ENCODE measurements around the gene RPL11.
"Not testable (repeated sequence)": the region's sequence is repeated elsewhere in the genome, so short reads cannot be mapped to it uniquely, and the experiment has no call there.

Gene RPL11

GRCh38 chr1:23687680-23688079, 3.9 kb upstream of the RPL11 start:
- H3K4me1 ChIP-seq (ENCODE audit: control insufficient read depth, insufficient read depth, low read length); H3K27ac ChIP-seq (ENCODE audit: low read depth, low read length); H3K27me3 ChIP-seq (ENCODE audit: control insufficient read depth, insufficient read depth, low read length); H3K9ac ChIP-seq (ENCODE audit: low read depth, low read length); H3K9me3 ChIP-seq (ENCODE audit: control insufficient read depth, insufficient read depth, low read length); H3K4me3 ChIP-seq (ENCODE audit: low read depth, low read length); H3K36me3 ChIP-seq (ENCODE audit: control insufficient read depth, insufficient read depth, low read length): not testable (repeated sequence)

- H3K9me3 ChIP-seq (ENCODE audit: control insufficient read depth, insufficient read depth, low read length); H3K27me3 ChIP-seq (ENCODE audit: control insufficient read depth, insufficient read depth, low read length); H3K4me1 ChIP-seq (ENCODE audit: control insufficient read depth, insufficient read depth, low read length); H3K9ac ChIP-seq (ENCODE audit: low read depth, low read length); H3K4me3 ChIP-seq (ENCODE audit: low read depth, low read length); H3K36me3 ChIP-seq (ENCODE audit: control insufficient read depth, insufficient read depth, low read length); H3K27ac ChIP-seq (ENCODE audit: low read depth, low read length): not testable (repeated sequence)
These were observed 3.3 kb upstream of the RPL11 start for GRCh38 chr1:23688281-23688680.

- Histone ChIP-seq H3K36me3 (ENCODE audit: control insufficient read depth, insufficient read depth, low read length) (peaks cover 50% of the 10 kb centered on the region), H3K27me3 (ENCODE audit: control insufficient read depth, insufficient read depth, low read length) (no peaks in the 10 kb centered on the region), H3K4me1 (ENCODE audit: control insufficient read depth, insufficient read depth, low read length) (peaks cover 4% of the 10 kb centered on the region), H3K4me3 (ENCODE audit: low read depth, low read length) (peak overlapping the region; percentile 93), H3K9me3 (ENCODE audit: control insufficient read depth, insufficient read depth, low read length) (no peaks in the 10 kb centered on the region), H3K27ac (ENCODE audit: low read depth, low read length) (peak overlapping the region; percentile 90), H3K9ac (ENCODE audit: low read depth, low read length) (peak overlapping the region; percentile 96)
These were observed 784 bp downstream of the RPL11 start for GRCh38 chr1:23692308-23692871.

GRCh38 chr1:23693599-23693998, 2.0 kb downstream of the RPL11 start:
- Histone ChIP-seq H3K4me3 (ENCODE audit: low read depth, low read length) (peak overlapping the region; percentile 93), H3K4me1 (ENCODE audit: control insufficient read depth, insufficient read depth, low read length) (peaks cover 4% of the 10 kb centered on the region), H3K27me3 (ENCODE audit: control insufficient read depth, insufficient read depth, low read length) (no peaks in the 10 kb centered on the region), H3K27ac (ENCODE audit: low read depth, low read length) (peak overlapping the region; percentile 90), H3K36me3 (ENCODE audit: control insufficient read depth, insufficient read depth, low read length) (peaks cover 62% of the 10 kb centered on the region), H3K9me3 (ENCODE audit: control insufficient read depth, insufficient read depth, low read length) (no peaks in the 10 kb centered on the region), H3K9ac (ENCODE audit: low read depth, low read length) (0 out of 2 replicates have a peak overlapping the region, but pooled peaks have one; percentile 96)

- no peak overlapping the region for H3K27ac ChIP-seq (ENCODE audit: low read depth, low read length)
- H3K27me3 ChIP-seq (ENCODE audit: control insufficient read depth, insufficient read depth, low read length) = no peaks in the 10 kb centered on the region
- H3K4me3 ChIP-seq (ENCODE audit: low read depth, low read length) = no peak overlapping the region; the same call in 1 of the 2 replicates
- no peaks in the 10 kb centered on the region for H3K9me3 ChIP-seq (ENCODE audit: control insufficient read depth, insufficient read depth, low read length)
- peaks cover 4% of the 10 kb centered on the region for H3K4me1 ChIP-seq (ENCODE audit: control insufficient read depth, insufficient read depth, low read length)
- H3K9ac ChIP-seq (ENCODE audit: low read depth, low read length) = no peak overlapping the region
- H3K36me3 ChIP-seq (ENCODE audit: control insufficient read depth, insufficient read depth, low read length) = peaks cover 70% of the 10 kb centered on the region
These were observed 2.8 kb downstream of the RPL11 start for GRCh38 chr1:23694371-23694770.

- H3K9ac ChIP-seq (ENCODE audit: low read depth, low read length) = no peak overlapping the region
- peaks cover 83% of the 10 kb centered on the region for H3K36me3 ChIP-seq (ENCODE audit: control insufficient read depth, insufficient read depth, low read length)
- H3K27ac ChIP-seq (ENCODE audit: low read depth, low read length) = no peak overlapping the region
- no peaks in the 10 kb centered on the region for H3K9me3 ChIP-seq (ENCODE audit: control insufficient read depth, insufficient read depth, low read length)
- no peaks in the 10 kb centered on the region for H3K27me3 ChIP-seq (ENCODE audit: control insufficient read depth, insufficient read depth, low read length)
- H3K4me1 ChIP-seq (ENCODE audit: control insufficient read depth, insufficient read depth, low read length) = peaks cover 4% of the 10 kb centered on the region
- no peak overlapping the region; the same call in 1 of the 2 replicates for H3K4me3 ChIP-seq (ENCODE audit: low read depth, low read length)
These were observed 4.1 kb downstream of the RPL11 start for GRCh38 chr1:23695667-23696066.

- Histone ChIP-seq H3K9me3 (ENCODE audit: control insufficient read depth, insufficient read depth, low read length) (no peaks in the 10 kb centered on the region), H3K27ac (ENCODE audit: low read depth, low read length) (no peak overlapping the region), H3K9ac (ENCODE audit: low read depth, low read length) (no peak overlapping the region), H3K36me3 (ENCODE audit: control insufficient read depth, insufficient read depth, low read length) (peaks cover 91% of the 10 kb centered on the region), H3K4me3 (ENCODE audit: low read depth, low read length) (no peak overlapping the region), H3K27me3 (ENCODE audit: control insufficient read depth, insufficient read depth, low read length) (no peaks in the 10 kb centered on the region), H3K4me1 (ENCODE audit: control insufficient read depth, insufficient read depth, low read length) (peaks cover 4% of the 10 kb centered on the region)
These were observed 4.9 kb downstream of the RPL11 start for GRCh38 chr1:23696335-23696989.

GRCh38 chr1:23698466-23698865, 6.9 kb downstream of the RPL11 start:
- H3K9ac ChIP-seq (ENCODE audit: low read depth, low read length) = no peak overlapping the region
- peak overlapping the region; percentile 8 for H3K27ac ChIP-seq (ENCODE audit: low read depth, low read length)
- H3K27me3 ChIP-seq (ENCODE audit: control insufficient read depth, insufficient read depth, low read length) = no peaks in the 10 kb centered on the region
- H3K36me3 ChIP-seq (ENCODE audit: control insufficient read depth, insufficient read depth, low read length) = peaks cover 98% of the 10 kb centered on the region
- H3K4me1 ChIP-seq (ENCODE audit: control insufficient read depth, insufficient read depth, low read length) = no peaks in the 10 kb centered on the region; the same call in 1 of the 2 replicates
- H3K4me3 ChIP-seq (ENCODE audit: low read depth, low read length) = no peak overlapping the region
- H3K9me3 ChIP-seq (ENCODE audit: control insufficient read depth, insufficient read depth, low read length) = no peaks in the 10 kb centered on the region

GRCh38 chr1:23699280-23700179, 7.9 kb downstream of the RPL11 start:
- Histone ChIP-seq H3K4me3 (ENCODE audit: low read depth, low read length) (no peak overlapping the region), H3K9me3 (ENCODE audit: control insufficient read depth, insufficient read depth, low read length) (no peaks in the 10 kb centered on the region), H3K9ac (ENCODE audit: low read depth, low read length) (no peak overlapping the region), H3K36me3 (ENCODE audit: control insufficient read depth, insufficient read depth, low read length) (peaks cover 87% of the 10 kb centered on the region), H3K27me3 (ENCODE audit: control insufficient read depth, insufficient read depth, low read length) (no peaks in the 10 kb centered on the region), H3K27ac (ENCODE audit: low read depth, low read length) (peak overlapping the region; percentile 54), H3K4me1 (ENCODE audit: control insufficient read depth, insufficient read depth, low read length) (no peaks in the 10 kb centered on the region)

- H3K4me1 ChIP-seq (ENCODE audit: control insufficient read depth, insufficient read depth, low read length) = no peaks in the 10 kb centered on the region
- no peak overlapping the region for H3K27ac ChIP-seq (ENCODE audit: low read depth, low read length)
- H3K36me3 ChIP-seq (ENCODE audit: control insufficient read depth, insufficient read depth, low read length) = peaks cover 78% of the 10 kb centered on the region
- H3K27me3 ChIP-seq (ENCODE audit: control insufficient read depth, insufficient read depth, low read length) = no peaks in the 10 kb centered on the region
- no peaks in the 10 kb centered on the region for H3K9me3 ChIP-seq (ENCODE audit: control insufficient read depth, insufficient read depth, low read length)
- no peak overlapping the region for H3K4me3 ChIP-seq (ENCODE audit: low read depth, low read length)
- H3K9ac ChIP-seq (ENCODE audit: low read depth, low read length) = no peak overlapping the region
These were observed 9.7 kb downstream of the RPL11 start for GRCh38 chr1:23701310-23701709.

- Histone ChIP-seq H3K4me3 (ENCODE audit: low read depth, low read length) (no peak overlapping the region), H3K9me3 (ENCODE audit: control insufficient read depth, insufficient read depth, low read length) (no peaks in the 10 kb centered on the region), H3K4me1 (ENCODE audit: control insufficient read depth, insufficient read depth, low read length) (no peaks in the 10 kb centered on the region), H3K9ac (ENCODE audit: low read depth, low read length) (no peak overlapping the region), H3K36me3 (ENCODE audit: control insufficient read depth, insufficient read depth, low read length) (peaks cover 71% of the 10 kb centered on the region), H3K27ac (ENCODE audit: low read depth, low read length) (no peak overlapping the region), H3K27me3 (ENCODE audit: control insufficient read depth, insufficient read depth, low read length) (no peaks in the 10 kb centered on the region)
These were observed 10.4 kb downstream of the RPL11 start for GRCh38 chr1:23701996-23702395.
